Medulla oblongata (tissue), 1 donor: ENCODE results near the gene ARSD.

Source experiments
- DNase-seq: peaks from one replicate; pipeline ENCODE4 v3.0.0-alpha.2; 2015; ENCODE audit errors: extremely low spot score

ARSD gene

GRCh38 chrX:2854918-2855317, 74.2 kb downstream of the ARSD start:
- DNase-seq = no peak
